HFFc6 (cell line): Measurements from ENCODE around the gene PFKFB3. TPM values are rescaled to one million over a fixed set of nuclear protein-coding genes. Genes with fewer than 3 reads are reported as not detected.

ENCODE experiments used
- DNase-seq: peaks from one replicate; pipeline ENCODE4 v3.0.0-alpha.2; 2018
- H3K27ac Mint-ChIP-seq: 2 replicates; pipeline ENCODE4 v1.8.0; 2020; ENCODE audit warnings: mild to moderate bottlenecking, mixed read lengths
- H3K27me3 Mint-ChIP-seq: 2 replicates; pipeline ENCODE4 v1.8.0; 2021; ENCODE audit warnings: mild to moderate bottlenecking, moderate library complexity, mixed read lengths; ENCODE audit not compliant: insufficient read depth
- H3K36me3 Mint-ChIP-seq: 2 replicates; pipeline ENCODE4 v1.8.0; 2021; ENCODE audit warnings: low read depth, mixed read lengths
- H3K4me1 Mint-ChIP-seq: 2 replicates; pipeline ENCODE4 v1.8.0; 2020; ENCODE audit warnings: low read depth, mixed read lengths
- H3K4me3 Mint-ChIP-seq: 2 replicates; pipeline ENCODE4 v1.8.0; 2020; ENCODE audit warnings: mild to moderate bottlenecking, moderate library complexity, mixed read lengths
- H3K9me3 Mint-ChIP-seq: 2 replicates; pipeline ENCODE4 v1.8.0; 2020; ENCODE audit warnings: mild to moderate bottlenecking, mixed read lengths
- CTCF ChIP-seq: fragments of 200-600 bp; sonication (generic); IDR thresholded peaks from 2 replicates; pipeline ENCODE4 v1.5.0; 2021; ENCODE audit warnings: antibody characterized with exemption, mild to moderate bottlenecking
- total RNA-seq, 6 experiments: library from RNA; stranded (reverse); fragmentation: NEBNext Ultra II Directional; extraction: Animal tissue kit (Norgen Biotek cat#: 25700); gene quantifications; 2 replicates in 1 of 6; 3 replicates in 5 of 6; pipeline ENCODE4 v1.2.3, GENCODE V29; 2021

Gene PFKFB3
- total RNA-seq, 6 experiments from 2014 or later, result 25.4 to 34.6 (median 28.7) TPM

GRCh38 chr10:6272126-6272525 is 69.4 kb downstream of the PFKFB3 start:
- no peak for DNase-seq
- no peak overlapping the region for H3K4me3 Mint-ChIP-seq
- H3K4me1 Mint-ChIP-seq, result peaks cover 17% of the 10 kb centered on the region
- no peak overlapping the region for H3K27ac Mint-ChIP-seq
- H3K9me3 Mint-ChIP-seq, result no peaks in the 10 kb centered on the region
- H3K27me3 Mint-ChIP-seq, result no peaks in the 10 kb centered on the region
- TF ChIP-seq CTCF, result no peak
- no peaks in the 10 kb centered on the region for H3K36me3 Mint-ChIP-seq

DNA sequence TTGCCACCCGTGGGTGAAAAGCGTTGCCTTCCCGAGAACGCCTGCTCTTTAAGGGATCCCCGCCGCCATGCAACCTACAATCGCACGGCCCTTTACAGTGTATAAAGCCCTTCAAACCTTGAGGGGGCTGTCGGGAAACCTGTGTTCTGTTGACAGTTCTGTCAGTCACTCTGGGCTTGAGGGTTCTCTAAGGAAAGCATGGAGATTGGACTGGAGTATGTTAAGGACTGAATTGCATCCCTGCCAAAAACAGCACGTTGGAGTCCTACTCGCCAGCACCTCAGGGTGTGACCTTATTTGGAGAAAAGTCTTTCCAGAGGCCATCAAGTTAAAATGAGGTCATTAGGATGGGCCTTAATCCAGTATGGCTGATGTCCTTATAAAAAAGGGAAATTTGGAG is 70.6 kb downstream of the PFKFB3 start:
- DNase-seq, result no peak
- no peaks in the 10 kb centered on the region for H3K27me3 Mint-ChIP-seq
- no peaks in the 10 kb centered on the region for H3K9me3 Mint-ChIP-seq
- peaks cover 17% of the 10 kb centered on the region for H3K4me1 Mint-ChIP-seq
- TF ChIP-seq CTCF, result no peak
- H3K27ac Mint-ChIP-seq, result peak overlapping the region; percentile 43; the same call in 1 of the 2 replicates
- no peaks in the 10 kb centered on the region for H3K36me3 Mint-ChIP-seq
- 0 out of 2 replicates have a peak overlapping the region, but pooled peaks have one; percentile 32 for H3K4me3 Mint-ChIP-seq

DNA sequence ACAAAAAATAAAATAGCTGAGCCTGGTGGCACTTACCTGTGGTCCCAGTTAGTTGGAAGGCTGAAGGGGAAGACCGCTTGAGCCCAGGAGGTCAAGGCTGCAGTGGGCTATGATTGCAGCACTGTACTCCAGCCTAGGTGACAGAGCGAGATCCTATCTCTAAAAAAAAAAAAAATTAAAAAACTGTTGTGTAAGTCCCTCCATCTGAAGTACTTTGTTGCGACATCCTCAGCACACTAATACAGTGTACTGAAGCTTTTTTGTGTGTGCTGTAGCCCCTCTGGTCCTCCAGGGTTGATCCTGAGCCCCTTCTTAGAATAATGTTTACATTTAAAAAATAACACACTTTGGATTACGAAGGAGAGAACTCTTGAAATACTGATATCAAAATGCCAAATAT is 71.3 kb downstream of the PFKFB3 start:
- Mint-ChIP-seq H3K4me3 (no peak overlapping the region), H3K4me1 (peaks cover 20% of the 10 kb centered on the region), H3K27ac (peak overlapping the region; percentile 99; the same call in 1 of the 2 replicates), H3K36me3 (no peaks in the 10 kb centered on the region), H3K9me3 (no peaks in the 10 kb centered on the region), H3K27me3 (no peaks in the 10 kb centered on the region)
- no peak for TF ChIP-seq CTCF
- DNase-seq, result no peak

- no peak for DNase-seq
- peaks cover 25% of the 10 kb centered on the region for H3K4me1 Mint-ChIP-seq
- H3K9me3 Mint-ChIP-seq, result no peaks in the 10 kb centered on the region
- H3K27me3 Mint-ChIP-seq, result no peaks in the 10 kb centered on the region
- no peak for TF ChIP-seq CTCF
- H3K27ac Mint-ChIP-seq, result peak overlapping the region; percentile 99
- H3K36me3 Mint-ChIP-seq, result no peaks in the 10 kb centered on the region
- no peak overlapping the region for H3K4me3 Mint-ChIP-seq
Observed at GRCh38 chr10:6274484-6274883, 71.8 kb downstream of the PFKFB3 start.

DNA sequence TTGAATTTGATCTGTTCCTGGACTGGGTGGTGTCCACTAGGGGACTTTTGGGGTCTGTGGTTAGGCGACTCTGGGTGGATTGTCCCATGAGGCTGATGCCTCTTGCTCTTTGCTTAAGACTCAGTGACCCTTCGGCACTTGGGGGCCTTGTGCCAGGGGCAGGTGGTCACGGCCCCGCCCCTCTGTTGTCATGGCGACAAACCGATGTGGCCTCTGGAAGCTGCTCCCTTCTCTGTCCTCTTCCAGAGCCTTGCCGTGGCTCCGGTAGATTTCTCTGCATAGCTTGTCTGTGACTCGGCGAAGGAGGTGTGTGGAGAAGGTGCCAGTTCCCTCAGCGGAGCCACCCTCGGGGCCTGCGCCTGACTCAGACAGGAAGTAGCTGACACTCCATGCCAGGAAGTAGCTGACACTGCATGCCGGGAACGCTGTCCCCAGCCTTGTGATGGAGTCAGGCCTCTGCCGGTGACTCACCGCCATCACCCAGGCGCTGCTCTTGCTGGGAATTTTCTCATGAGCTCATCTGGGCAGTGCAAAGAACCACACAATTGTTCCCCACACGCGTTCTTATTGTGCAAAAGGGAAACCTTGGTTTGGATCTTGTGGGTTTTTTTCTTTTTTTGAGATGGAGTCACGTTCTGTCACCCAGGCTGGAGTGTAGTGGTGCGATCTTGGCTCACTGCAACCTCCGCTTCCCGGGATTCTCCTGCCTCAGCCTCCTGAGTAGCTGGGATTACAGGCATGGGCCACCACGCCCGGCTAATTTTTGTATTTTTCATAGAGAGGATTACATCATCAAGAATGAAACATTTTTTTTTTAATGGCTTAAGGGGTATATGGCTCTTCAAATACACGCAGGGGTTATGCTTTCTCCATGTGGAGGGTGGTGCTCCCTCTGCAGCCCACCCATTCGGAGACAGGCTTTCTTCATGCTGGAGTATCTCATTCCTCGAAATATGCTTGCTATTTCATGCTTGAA is 72.6 kb downstream of the PFKFB3 start:
- Mint-ChIP-seq H3K36me3 (no peaks in the 10 kb centered on the region), H3K4me3 (peak overlapping the region; percentile 84), H3K4me1 (peaks cover 33% of the 10 kb centered on the region), H3K27ac (peak overlapping the region; percentile 99), H3K9me3 (no peaks in the 10 kb centered on the region), H3K27me3 (no peaks in the 10 kb centered on the region)
- TF ChIP-seq CTCF, result peak; percentile 54
- DNase-seq, result peak; percentile 99
